Heart right ventricle (tissue), 16 donors: ENCODE data around the gene DLG5. TPM values are rescaled to one million over a fixed set of nuclear protein-coding genes. Genes with fewer than 3 reads are reported as not detected.

ENCODE experiments used
- ATAC-seq, 8 donors: fragments of 200-7000 bp; cut with Tn5 transposase; one replicate each; pipeline ENCODE4 v1.9.1; 2020; ENCODE audit warnings: mild to moderate bottlenecking in 8 of 8, moderate library complexity in 8 of 8, moderate number of reproducible peaks in 1 of 8
- DNase-seq, 2 donors: peaks; one replicate each; pipeline ENCODE4 v3.0.0-alpha.2; 2020
- H3K27ac ChIP-seq, 10 donors: fragments of 200-600 bp; sonication (generic) in 2 of 10; one replicate each; pipeline versions ENCODE4 v1.5.0 to v1.8.0; 2020 to 2022; ENCODE audit warnings: mild to moderate bottlenecking in 3 of 10
- H3K27me3 ChIP-seq, 7 donors: fragments of 200-600 bp; one replicate each; pipeline ENCODE4 v1.8.0; 2021 to 2022; ENCODE audit warnings: mild to moderate bottlenecking in 2 of 7
- H3K36me3 ChIP-seq, 9 donors: fragments of 200-600 bp; sonication (generic) in 1 of 9; one replicate each; pipeline versions ENCODE4 v1.5.0 to v1.8.0; 2020 to 2022; ENCODE audit warnings: mild to moderate bottlenecking in 2 of 9
- H3K4me1 ChIP-seq, 9 donors: fragments of 200-600 bp; sonication (generic) in 1 of 9; one replicate each; pipeline versions ENCODE4 v1.5.0 to v1.8.0; 2020 to 2022; ENCODE audit warnings: mild to moderate bottlenecking in 4 of 9
- H3K4me3 ChIP-seq, 10 donors: fragments of 200-600 bp; sonication (generic) in 2 of 10; one replicate each; pipeline versions ENCODE4 v1.5.0 to v1.8.0; 2020 to 2022; ENCODE audit warnings: mild to moderate bottlenecking in 7 of 10, moderate library complexity in 2 of 10
- H3K9me3 ChIP-seq, 11 donors: fragments of 200-600 bp in 10 of 11; sonication (generic) in 2 of 11; one replicate each; pipeline versions ENCODE4 v1.5.0 to v1.8.0; 2013 to 2022; ENCODE audit warnings: mild to moderate bottlenecking in 2 of 11, control low read depth in 1 of 11, moderate library complexity in 1 of 11
- CTCF ChIP-seq, 9 donors: fragments of 200-600 bp; sonication (generic) in 2 of 9; IDR thresholded peaks; one replicate each; pipeline versions ENCODE4 v1.5.0 to v1.8.0; 2021 to 2022; ENCODE audit warnings: antibody characterized with exemption in 9 of 9, mild to moderate bottlenecking in 5 of 9, moderate library complexity in 1 of 9
- WGBS, 2 donors: extraction: QIAGEN DNeasy Blood & Tissue Kit; methylation state at CpG; one replicate each; pipeline ENCODE4 v1.1.7; 2013; ENCODE audit warnings: inconsistent platforms in 1 of 2; 5-methylcytosine and 5-hydroxymethylcytosine counted together
- intact Hi-C, 10 donors: fragments of 100-400 bp; cut with DNase I; formaldehyde crosslinking; loops; one replicate each; pipeline versions ENCODE4 v1.11.1 to v1.14.2; 2022
- polyA plus RNA-seq, 2 donors: library from polyadenylated mRNA; stranded (reverse); fragments of 200-250 nt; gene quantifications; one replicate each; pipeline ENCODE4 v1.2.3, GENCODE V29; 2013
- total RNA-seq, 10 donors: library from RNA; stranded (reverse); fragmentation: NEBNext Ultra II Directional in 3 of 10; extraction: Animal tissue kit (Norgen Biotek cat#: 25700) in 3 of 10; gene quantifications; one replicate each; pipeline versions ENCODE4 v1.2.1 to v1.2.4, GENCODE V29; 2021 to 2023
- donor health status: Arrhythmogenic right ventricular cardiomyopathy.
- donor health status: ischemic (EF 13 %, LVEDD 7.1; RV severe dilation, severe dysfunction).
- donor health status: healthy with polysubstance abuse.
- donor health status: DM: no; HTN: yes; CAD: no.
- donor health status: DM: no; HTN: no; CAD: no.
- donor health status: ischemic (EF 25% LVEDD 6.9; RV normal size, moderate dysfunction).
- donor health status: ischemic (EF 25% LVEDD 5.7; RV mildly dilated, moderate dysfunction).
- donor health status: healthy.
- donor health status: DM: yes; HTN: yes; CAD: no.
- donor health status: Ischemic cardiomyopathy.
- donor health status: ischemic (EF 35%, LVEDD 5.7; RV mildly dilated, moderate dysfunction).
- donor health status: nonischemic (EF 11% LVEDD 7.7; RV severe dilation, severe dysfunction).
- donor health status: DM: yes; HTN: yes; CAD: no.
- donor health status: PGD.
- donor health status: ischemic (EF 29% LVEDD 5.4; RV normal size, mild dysfunction).
- donor health status: nonischemic (EF 23%, LVEDD 6.1; RV moderate dilation, normal function).

The DLG5 gene
- total and polyA plus RNA-seq, 12 donors: 5.0 to 14.1 (median 10.8) TPM

GRCh38 chr10:77912576-77912975 is 14.0 kb downstream of the DLG5 start:
- no peak overlapping the region for H3K27ac ChIP-seq
- peaks cover 0 to 32% (median 8%) of the 10 kb centered on the region in 9 donors for H3K4me1 ChIP-seq
- no peak for TF ChIP-seq CTCF (IDR thresholded peaks at IDR 0.05)

GRCh38 chr10:77911535-77912123 is 14.9 kb downstream of the DLG5 start:
- Histone ChIP-seq H3K4me1 (peaks cover 0 to 34% (median 8%) of the 10 kb centered on the region in 9 donors), H3K9me3 (no peaks in the 10 kb centered on the region), H3K4me3 (no peak overlapping the region), H3K27me3 (no peaks in the 10 kb centered on the region), H3K27ac (no peak overlapping the region), H3K36me3 (no peaks in the 10 kb centered on the region)
- ATAC-seq: no peak
- 90 to 93% methylated on average over 7 of the region's 7 CpGs for WGBS, 2 donors
- intact Hi-C loops: no loop called here
- DNase-seq: no peak
- no peak for TF ChIP-seq CTCF (IDR thresholded peaks at IDR 0.05)

More at GRCh38 chr10:77912576-77912975, 14.0 kb downstream of the DLG5 start:
- intact Hi-C loops: no loop called here
- H3K27me3 ChIP-seq: no peaks in the 10 kb centered on the region
- H3K4me3 ChIP-seq: no peak overlapping the region
- H3K9me3 ChIP-seq: no peaks in the 10 kb centered on the region
- ATAC-seq (no peak), DNase-seq (no peak)
- 89 to 97% methylated on average over 2 of the region's 2 CpGs for WGBS, 2 donors
- no peaks in the 10 kb centered on the region for H3K36me3 ChIP-seq

GRCh38 chr10:77910524-77911145 is 15.9 kb downstream of the DLG5 start:
- Histone ChIP-seq H3K9me3 (no peaks in the 10 kb centered on the region), H3K27ac (no peak overlapping the region), H3K36me3 (no peaks in the 10 kb centered on the region), H3K4me3 (no peak overlapping the region), H3K4me1 (peaks cover 0 to 34% (median 8%) of the 10 kb centered on the region in 9 donors), H3K27me3 (no peaks in the 10 kb centered on the region)
- ATAC-seq (no peak), DNase-seq (no peak)
- WGBS, 2 donors: 86 to 94% methylated on average over 8 of the region's 8 CpGs
- intact Hi-C loops: no loop called here
- TF ChIP-seq CTCF (IDR thresholded peaks at IDR 0.05): no peak

GRCh38 chr10:77909749-77910375 is 16.7 kb downstream of the DLG5 start:
- no peak overlapping the region for H3K4me3 ChIP-seq
- no peaks in the 10 kb centered on the region for H3K9me3 ChIP-seq
- H3K36me3 ChIP-seq: no peaks in the 10 kb centered on the region
- 58 to 68% methylated on average over 11 of the region's 11 CpGs for WGBS, 2 donors
- no peaks in the 10 kb centered on the region for H3K27me3 ChIP-seq
- ATAC-seq (peak in 4 of 8 donors; percentile 12 to 71 (median 44)), DNase-seq (no peak)
- no peak for TF ChIP-seq CTCF (IDR thresholded peaks at IDR 0.05)
- peaks cover 0 to 34% (median 8%) of the 10 kb centered on the region in 9 donors for H3K4me1 ChIP-seq
- intact Hi-C loops: no loop called here
- H3K27ac ChIP-seq: no peak overlapping the region
